Mucosa of stomach (tissue), 1 donor: ENCODE data around the gene AGPAT4.

Source experiments
- H3K27me3 ChIP-seq: one replicate; pipeline ENCODE4 v1.7.0; 2013; ENCODE audit warnings: mild to moderate bottlenecking, low read length; ENCODE audit not compliant: control insufficient read depth, insufficient read depth
- H3K36me3 ChIP-seq: one replicate; pipeline ENCODE4 v1.7.0; 2013; ENCODE audit warnings: low read length; ENCODE audit not compliant: control insufficient read depth, insufficient read depth
- H3K4me1 ChIP-seq: one replicate; pipeline ENCODE4 v1.7.0; 2013; ENCODE audit warnings: mild to moderate bottlenecking, low read length; ENCODE audit not compliant: control insufficient read depth, insufficient read depth
- H3K4me3 ChIP-seq: one replicate; pipeline ENCODE4 v1.7.0; 2013; ENCODE audit warnings: low read length
- H3K9ac ChIP-seq: one replicate; pipeline ENCODE4 v1.7.0; 2013; ENCODE audit warnings: mild to moderate bottlenecking, low read length, moderate library complexity
- H3K9me3 ChIP-seq: one replicate; pipeline ENCODE4 v1.7.0; 2013; ENCODE audit warnings: mild to moderate bottlenecking, low read length, moderate library complexity; ENCODE audit not compliant: control insufficient read depth
- donor health status: Pancreatic carcinoma.

The AGPAT4 gene

DNA sequence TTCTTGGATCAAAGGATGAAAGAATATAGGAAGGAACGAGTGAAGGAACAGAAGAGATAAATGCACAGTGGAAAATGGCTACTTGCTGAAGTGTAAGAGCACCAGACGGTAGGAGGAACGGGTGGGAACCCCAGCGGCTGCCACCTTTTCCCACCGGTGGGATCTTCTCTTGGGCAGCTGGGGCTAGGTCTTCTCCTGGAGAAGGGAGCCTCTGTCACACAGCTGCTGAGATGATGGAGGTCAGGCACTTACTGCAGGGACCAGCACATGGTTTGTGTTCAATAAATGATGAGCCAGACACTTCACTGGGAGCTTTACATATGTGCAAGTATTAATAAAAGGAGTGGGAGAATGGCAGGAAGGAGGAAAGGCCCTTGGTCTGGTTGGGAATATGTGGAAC, 123.7 kb downstream of the AGPAT4 start:
- H3K27me3 ChIP-seq = no peaks in the 10 kb centered on the region
- H3K9ac ChIP-seq = no peak overlapping the region
- H3K9me3 ChIP-seq = no peaks in the 10 kb centered on the region
- no peaks in the 10 kb centered on the region for H3K36me3 ChIP-seq
- no peaks in the 10 kb centered on the region for H3K4me1 ChIP-seq
- H3K4me3 ChIP-seq = no peak overlapping the region

DNA sequence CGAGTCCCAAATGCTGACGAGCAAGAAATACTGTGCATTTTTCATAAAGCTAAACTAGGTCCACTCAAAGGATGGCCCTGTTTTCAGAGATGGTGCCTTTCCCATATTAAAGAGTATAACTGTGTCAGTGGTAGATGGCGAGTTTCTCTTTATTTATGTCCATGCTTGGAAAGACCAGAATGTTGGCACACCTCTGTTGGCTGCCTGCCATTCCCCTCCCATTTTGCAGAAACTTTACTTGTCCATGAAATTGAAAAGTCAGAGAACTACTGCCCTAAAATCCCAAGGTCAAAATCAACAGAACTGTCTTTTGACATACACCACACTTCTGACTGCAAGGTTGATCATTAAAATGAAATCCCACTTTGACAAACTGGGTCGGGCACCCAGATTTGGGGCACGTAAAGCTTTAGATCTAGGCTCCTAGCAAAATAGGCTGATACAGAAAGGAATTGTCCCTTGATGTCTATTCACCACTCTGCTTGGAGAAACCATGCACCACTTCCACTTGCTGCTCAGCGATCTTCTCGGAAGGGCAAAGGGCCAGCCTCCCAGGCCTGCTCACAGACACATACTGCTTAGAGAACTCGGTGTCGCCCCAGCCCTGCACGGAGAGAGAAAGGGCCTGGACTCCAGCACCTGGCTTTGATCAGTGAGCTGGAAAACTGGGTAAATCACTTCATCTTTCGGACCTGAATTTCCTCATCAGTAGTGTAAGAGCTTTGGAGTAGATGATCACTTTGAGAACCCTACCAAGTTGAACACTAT, 130.0 kb downstream of the AGPAT4 start:
- Histone ChIP-seq H3K4me3 (no peak overlapping the region), H3K36me3 (no peaks in the 10 kb centered on the region), H3K9me3 (no peaks in the 10 kb centered on the region), H3K9ac (no peak overlapping the region), H3K4me1 (peaks cover 4% of the 10 kb centered on the region), H3K27me3 (no peaks in the 10 kb centered on the region)

DNA sequence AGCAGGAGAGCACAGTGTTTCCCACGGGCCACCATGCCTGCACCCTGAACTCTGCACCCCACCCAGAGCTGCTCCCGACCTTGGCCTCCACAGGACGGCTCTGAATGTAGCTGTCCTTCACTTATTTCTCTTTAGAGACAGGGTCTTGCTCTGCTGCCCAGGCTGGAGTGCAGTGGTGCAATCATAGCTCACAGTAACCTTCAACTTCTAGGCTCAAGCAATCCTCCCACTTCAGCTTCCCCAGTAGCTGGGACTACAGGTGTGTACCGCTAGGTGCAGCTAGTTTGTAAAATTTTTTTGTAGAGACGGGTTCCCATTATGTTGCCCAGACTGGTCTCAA, 130.9 kb downstream of the AGPAT4 start:
- peaks cover 4% of the 10 kb centered on the region for H3K4me1 ChIP-seq
- H3K36me3 ChIP-seq = no peaks in the 10 kb centered on the region
- no peaks in the 10 kb centered on the region for H3K9me3 ChIP-seq
- no peaks in the 10 kb centered on the region for H3K27me3 ChIP-seq
- no peak overlapping the region for H3K4me3 ChIP-seq
- no peak overlapping the region for H3K9ac ChIP-seq

DNA sequence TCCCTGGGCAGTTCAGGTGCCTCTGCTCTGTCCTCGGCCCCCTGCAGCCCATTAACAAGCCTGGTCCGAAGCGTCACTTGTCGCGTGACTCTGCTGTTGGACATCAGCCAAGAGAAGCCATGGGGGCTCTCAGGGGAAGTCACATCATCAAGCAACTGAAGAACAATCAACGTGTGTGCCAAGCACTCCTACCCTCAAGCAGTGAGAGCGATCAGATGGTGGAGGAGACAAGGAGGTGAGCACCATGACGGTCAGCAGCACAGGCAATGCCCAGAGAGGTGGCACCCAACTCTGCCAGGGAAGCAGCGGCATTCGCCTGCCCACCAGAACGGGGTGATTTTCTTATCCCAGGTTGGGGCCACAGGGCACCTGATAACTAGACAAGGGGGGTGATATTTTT, 132.7 kb downstream of the AGPAT4 start:
- no peak overlapping the region for H3K9ac ChIP-seq
- no peaks in the 10 kb centered on the region for H3K36me3 ChIP-seq
- peaks cover 4% of the 10 kb centered on the region for H3K4me1 ChIP-seq
- no peaks in the 10 kb centered on the region for H3K27me3 ChIP-seq
- H3K9me3 ChIP-seq = no peaks in the 10 kb centered on the region
- no peak overlapping the region for H3K4me3 ChIP-seq

DNA sequence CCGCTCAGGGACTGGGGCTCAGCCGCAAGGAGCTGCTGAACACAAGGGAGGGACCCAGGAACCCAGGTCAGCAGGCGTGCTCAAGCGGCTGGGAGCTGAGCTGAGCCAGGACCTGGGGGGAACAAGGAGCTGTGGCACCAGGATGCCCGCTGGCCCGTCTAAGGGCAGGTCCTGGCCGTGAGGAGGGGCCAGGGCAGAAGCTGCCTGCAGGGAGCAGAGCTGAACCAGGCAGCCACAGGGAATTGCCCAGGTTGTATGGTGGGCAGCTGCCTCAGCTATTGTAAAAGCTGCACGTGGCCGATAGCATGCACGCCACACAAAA, 133.3 kb downstream of the AGPAT4 start:
- no peak overlapping the region for H3K9ac ChIP-seq
- H3K36me3 ChIP-seq = no peaks in the 10 kb centered on the region
- H3K9me3 ChIP-seq = no peaks in the 10 kb centered on the region
- no peaks in the 10 kb centered on the region for H3K27me3 ChIP-seq
- peaks cover 4% of the 10 kb centered on the region for H3K4me1 ChIP-seq
- H3K4me3 ChIP-seq = no peak overlapping the region

DNA sequence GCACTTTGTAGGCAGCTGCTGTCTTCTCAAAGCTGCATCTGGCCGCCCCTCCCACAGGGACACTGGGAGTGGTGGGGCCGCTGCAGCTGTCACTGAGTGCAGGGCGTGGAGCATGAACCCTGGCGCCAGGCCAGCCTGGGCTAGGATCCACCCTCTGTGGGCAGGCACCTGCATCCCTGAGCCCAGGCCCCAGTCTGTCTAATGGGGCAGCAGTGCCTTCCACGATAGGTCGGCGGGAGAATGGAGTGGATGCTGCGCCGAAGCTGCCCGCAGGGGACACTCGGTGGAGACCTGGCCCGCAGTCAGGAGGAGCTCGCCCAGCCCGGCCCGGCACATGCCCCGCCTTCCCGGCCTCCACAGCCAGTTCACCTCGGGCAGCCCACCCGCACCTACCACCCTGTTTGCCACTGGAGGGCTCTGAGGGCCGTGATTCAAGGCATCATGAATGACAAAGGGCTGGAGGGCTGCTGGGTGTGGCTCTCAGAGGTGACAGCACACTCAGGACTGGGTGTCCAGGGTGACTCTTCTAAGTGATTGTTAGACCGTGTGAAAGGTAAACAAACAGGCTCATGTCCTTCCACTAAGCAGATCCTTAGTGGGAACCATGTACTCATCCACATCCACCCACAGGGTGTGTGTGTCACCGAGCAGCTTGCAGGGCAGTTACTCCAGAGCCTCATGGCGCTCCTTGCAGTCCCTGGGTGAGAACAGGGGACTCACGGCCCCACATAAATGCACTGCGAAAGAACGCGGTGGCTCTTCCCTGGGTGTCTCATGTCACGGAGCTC, 133.9 kb downstream of the AGPAT4 start:
- H3K4me3 ChIP-seq = no peak overlapping the region
- H3K9me3 ChIP-seq = no peaks in the 10 kb centered on the region
- H3K27me3 ChIP-seq = no peaks in the 10 kb centered on the region
- H3K9ac ChIP-seq = no peak overlapping the region
- no peaks in the 10 kb centered on the region for H3K36me3 ChIP-seq
- peaks cover 4% of the 10 kb centered on the region for H3K4me1 ChIP-seq

DNA sequence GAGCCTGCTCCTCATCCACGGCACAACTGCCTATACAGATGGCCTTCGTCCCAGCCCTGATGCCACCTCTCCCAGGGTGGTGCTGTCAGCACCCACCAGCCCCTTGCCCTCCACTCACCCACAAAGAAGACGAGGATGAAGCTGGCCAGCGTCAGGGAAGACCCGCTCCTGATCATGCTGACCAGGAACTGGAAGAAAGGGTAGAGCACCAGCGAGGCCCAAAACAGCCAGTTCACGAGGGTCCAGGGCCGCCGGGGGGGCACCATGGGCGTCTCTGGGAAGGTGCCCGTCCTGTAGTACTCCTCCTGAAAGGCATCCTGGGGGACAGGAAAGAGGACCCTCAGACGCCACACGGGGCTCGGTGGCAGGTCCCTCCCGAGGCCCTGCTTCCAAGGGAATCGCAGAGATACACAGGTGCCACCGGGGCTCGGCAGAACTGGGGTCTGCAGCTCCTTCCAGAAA, 134.5 kb downstream of the AGPAT4 start:
- Histone ChIP-seq H3K36me3 (no peaks in the 10 kb centered on the region), H3K9ac (no peak overlapping the region), H3K27me3 (no peaks in the 10 kb centered on the region), H3K9me3 (no peaks in the 10 kb centered on the region), H3K4me1 (peaks cover 4% of the 10 kb centered on the region), H3K4me3 (no peak overlapping the region)

DNA sequence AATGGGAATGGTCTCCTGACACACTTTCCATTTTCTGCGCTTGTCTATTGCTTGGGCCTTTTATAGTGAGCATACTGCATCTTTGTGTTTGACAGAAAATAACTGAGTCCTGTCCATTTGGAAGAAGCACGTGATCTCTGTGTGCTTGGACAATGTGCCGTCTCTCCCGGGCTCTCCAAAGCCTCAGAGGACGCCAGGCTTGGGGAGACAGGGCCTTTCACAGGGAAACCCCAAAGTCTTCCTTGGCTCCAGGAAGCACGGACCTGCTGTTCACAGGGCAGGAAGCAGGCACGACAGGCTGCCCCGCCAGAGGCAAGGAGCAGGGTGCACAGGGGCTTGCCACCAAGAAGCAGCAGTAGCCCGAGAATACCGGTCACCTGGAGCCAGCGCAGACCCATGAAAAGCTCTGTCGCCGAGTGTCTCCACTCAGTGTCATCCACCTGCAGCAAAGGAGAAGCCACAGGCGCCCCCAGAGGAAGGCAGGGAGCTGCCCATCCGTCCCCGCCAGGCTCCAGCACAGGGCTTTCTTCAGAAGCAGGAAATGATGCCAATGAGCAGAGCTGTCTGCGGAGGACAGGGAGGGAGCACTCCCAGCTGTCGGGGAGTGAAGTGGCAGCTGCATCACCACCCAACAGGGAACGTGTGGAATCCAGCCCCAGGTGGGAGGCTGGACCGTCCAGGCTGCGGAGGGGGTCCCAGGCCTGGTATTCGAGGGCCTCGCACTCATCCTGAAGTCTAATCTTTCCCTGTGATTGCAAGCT, 135.1 kb downstream of the AGPAT4 start:
- H3K4me3 ChIP-seq = no peak overlapping the region
- no peak overlapping the region for H3K9ac ChIP-seq
- H3K9me3 ChIP-seq = no peaks in the 10 kb centered on the region
- H3K4me1 ChIP-seq = peaks cover 4% of the 10 kb centered on the region
- no peaks in the 10 kb centered on the region for H3K36me3 ChIP-seq
- no peaks in the 10 kb centered on the region for H3K27me3 ChIP-seq

DNA sequence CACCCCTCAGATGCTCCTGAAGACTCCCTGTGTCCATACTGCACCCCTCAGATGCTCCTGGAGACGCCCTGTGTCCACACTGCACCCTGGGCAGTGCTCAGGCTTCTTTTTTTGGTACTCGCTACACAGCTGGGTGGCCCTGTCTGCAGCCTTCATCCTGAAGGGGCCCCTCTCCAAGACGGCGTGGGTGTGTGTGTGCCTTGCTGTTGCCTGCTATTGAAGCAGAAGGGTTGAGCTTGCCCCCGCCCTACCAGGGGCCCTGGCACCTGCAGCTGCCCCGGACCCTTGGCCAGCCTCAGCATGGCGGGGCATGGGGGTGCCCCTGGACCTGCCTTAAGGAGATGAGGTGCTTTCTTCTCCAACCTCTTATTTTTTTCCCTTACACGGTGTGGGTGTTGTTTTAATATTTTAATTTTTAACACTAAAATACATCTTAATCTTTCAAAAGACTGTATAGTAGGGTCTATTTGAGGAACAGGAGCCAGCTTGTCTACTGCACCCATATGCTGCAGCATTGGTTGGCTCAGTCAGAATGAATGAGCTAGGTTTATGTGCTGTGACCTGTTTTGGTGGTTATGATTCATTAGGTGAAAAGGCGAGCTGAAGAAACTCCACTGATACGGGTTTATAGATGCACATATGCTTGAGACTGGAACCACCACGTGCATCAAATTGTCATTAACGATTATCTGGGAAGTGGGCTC, 135.9 kb downstream of the AGPAT4 start:
- Histone ChIP-seq H3K9me3 (no peaks in the 10 kb centered on the region), H3K4me1 (peaks cover 4% of the 10 kb centered on the region), H3K36me3 (no peaks in the 10 kb centered on the region), H3K4me3 (no peak overlapping the region), H3K9ac (no peak overlapping the region), H3K27me3 (no peaks in the 10 kb centered on the region)

DNA sequence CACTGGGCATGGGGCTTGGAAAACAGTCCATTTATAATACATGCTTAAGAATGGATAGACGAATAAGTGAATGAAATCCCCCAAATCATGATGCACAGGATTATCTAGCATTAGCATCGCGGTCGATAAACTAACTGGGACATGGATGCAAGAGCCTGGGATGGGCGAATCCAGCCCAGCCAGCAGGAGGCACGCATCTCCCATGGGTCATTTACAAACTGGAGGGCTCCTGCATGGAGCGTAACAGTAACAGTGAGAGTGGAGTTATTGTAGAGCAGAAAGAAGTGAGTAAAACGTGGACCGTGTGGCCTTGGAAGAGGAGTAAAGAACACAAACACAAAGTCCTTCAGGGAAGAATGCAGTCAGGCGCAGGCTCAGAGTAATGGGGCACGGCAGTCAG, 136.5 kb downstream of the AGPAT4 start:
- no peaks in the 10 kb centered on the region for H3K36me3 ChIP-seq
- no peak overlapping the region for H3K9ac ChIP-seq
- H3K4me3 ChIP-seq = no peak overlapping the region
- no peaks in the 10 kb centered on the region for H3K9me3 ChIP-seq
- H3K27me3 ChIP-seq = no peaks in the 10 kb centered on the region
- H3K4me1 ChIP-seq = peaks cover 4% of the 10 kb centered on the region

DNA sequence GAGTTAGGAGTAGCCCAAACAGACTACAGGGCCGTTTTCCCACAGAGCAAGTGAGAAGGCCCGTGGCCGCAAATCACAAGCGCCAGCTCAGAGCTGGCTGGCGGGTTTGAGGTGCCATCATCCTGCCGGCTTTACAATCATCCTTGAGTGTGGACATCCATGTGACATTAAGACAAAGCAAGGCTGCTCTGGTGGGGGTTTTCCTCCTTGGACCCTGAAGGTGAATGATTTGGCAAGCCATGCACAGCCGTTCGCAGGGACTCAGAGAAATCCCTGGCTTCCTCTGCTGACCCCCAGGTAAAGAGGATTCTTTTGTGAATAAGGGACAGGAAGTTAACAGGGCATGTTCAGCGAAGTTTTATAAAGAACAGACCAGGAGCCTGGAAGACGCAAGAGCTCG, 137.2 kb downstream of the AGPAT4 start:
- H3K27me3 ChIP-seq = no peaks in the 10 kb centered on the region
- no peaks in the 10 kb centered on the region for H3K9me3 ChIP-seq
- H3K36me3 ChIP-seq = no peaks in the 10 kb centered on the region
- no peak overlapping the region for H3K4me3 ChIP-seq
- peaks cover 4% of the 10 kb centered on the region for H3K4me1 ChIP-seq
- H3K9ac ChIP-seq = no peak overlapping the region
